ENCODE data around the gene PLAC1.

The PLAC1 gene

DNA sequence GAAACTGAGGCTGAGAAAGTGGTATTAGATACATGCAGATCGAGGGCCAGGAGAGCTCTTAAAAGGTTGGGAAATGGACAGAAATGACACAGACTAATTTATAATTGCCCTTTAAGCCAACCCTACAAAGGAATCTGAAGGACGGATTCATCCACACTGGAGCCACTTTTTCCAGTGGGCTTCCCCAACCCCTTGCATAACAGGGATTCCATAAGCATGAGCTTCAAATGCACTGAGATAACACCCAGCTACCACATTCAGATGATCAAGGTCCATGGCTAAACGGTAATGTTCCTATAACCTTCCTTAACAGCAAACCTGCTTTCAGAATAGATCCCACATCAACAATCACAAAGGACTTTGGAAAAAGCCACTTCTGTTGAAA, 34.2 kb downstream of the PLAC1 start:
- Histone ChIP-seq H3K4me1 (no peaks in the 10 kb centered on the region), H3K4me3 (ENCODE audit: low read depth, low read length) (no peak overlapping the region), H3K9me3 (no peaks in the 10 kb centered on the region), H3K36me3 (no peaks in the 10 kb centered on the region), H3K27me3 (no peaks in the 10 kb centered on the region)
- DNase-seq: no peak
- TF ChIP-seq CTCF (IDR thresholded peaks at IDR 0.05; ENCODE audit: low read depth, low read length): no peak

DNA sequence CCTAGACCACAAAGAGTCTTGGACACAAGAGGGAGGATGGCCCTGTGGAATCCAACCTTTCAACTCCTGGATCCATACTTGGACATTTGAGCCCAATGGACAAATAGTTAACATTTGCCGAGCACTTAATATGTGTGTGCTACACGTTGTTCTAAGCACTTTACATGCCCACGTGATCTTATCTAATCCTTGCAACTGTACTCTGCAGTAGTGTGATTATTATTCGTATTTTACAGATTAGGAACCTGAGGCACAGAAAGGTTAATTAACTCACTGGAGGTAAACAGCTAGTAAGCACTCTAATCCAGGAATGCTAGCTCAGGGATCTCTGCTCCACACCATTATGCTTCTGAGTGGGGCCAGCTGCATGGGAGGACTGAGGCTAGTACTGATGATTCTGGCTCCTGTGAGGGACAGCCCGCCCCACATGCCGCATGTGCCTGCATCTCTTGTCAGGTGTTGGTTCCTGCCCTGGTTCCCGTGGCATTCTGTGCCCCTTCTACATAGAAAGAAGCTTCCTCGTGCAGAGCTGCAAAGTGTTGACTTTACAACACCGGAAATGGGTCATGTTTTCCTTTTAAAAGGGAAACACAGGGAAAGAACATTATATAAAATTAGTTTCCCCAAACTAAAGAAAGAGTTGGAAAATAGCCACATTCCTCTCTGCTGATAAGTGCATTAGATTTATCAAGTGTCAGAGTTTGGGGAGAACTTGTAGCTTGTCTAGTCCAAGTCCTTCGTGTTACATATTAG, 34.8 kb downstream of the PLAC1 start:
- H3K4me1 ChIP-seq: no peaks in the 10 kb centered on the region
- no peaks in the 10 kb centered on the region for H3K9me3 ChIP-seq
- H3K27me3 ChIP-seq: no peaks in the 10 kb centered on the region
- no peak for DNase-seq
- TF ChIP-seq CTCF (IDR thresholded peaks at IDR 0.05; ENCODE audit: low read depth, low read length): no peak
- no peak overlapping the region for H3K4me3 ChIP-seq (ENCODE audit: low read depth, low read length)
- no peaks in the 10 kb centered on the region for H3K36me3 ChIP-seq

DNA sequence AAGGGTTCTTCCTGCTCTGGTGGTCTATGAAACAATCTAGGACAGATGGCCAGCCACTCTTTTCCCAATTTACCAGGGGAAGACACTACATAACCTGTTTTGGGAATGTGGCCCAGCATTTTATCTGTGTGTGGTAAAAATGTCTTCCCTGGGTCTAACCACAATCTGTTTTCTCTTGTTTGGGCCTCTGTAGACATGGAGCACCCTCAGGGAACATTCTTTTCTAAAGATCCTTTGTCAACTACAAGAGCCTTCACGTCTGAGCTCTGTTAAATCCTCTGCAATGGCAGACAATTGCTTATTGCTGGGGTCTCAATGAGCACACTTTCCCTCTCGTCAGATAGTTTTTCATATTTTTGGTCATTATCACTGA, 35.5 kb downstream of the PLAC1 start:
- Histone ChIP-seq H3K4me1 (no peaks in the 10 kb centered on the region), H3K9me3 (no peaks in the 10 kb centered on the region), H3K27me3 (no peaks in the 10 kb centered on the region), H3K36me3 (no peaks in the 10 kb centered on the region), H3K4me3 (ENCODE audit: low read depth, low read length) (no peak overlapping the region)
- no peak for DNase-seq
- TF ChIP-seq CTCF (IDR thresholded peaks at IDR 0.05; ENCODE audit: low read depth, low read length): no peak

DNA sequence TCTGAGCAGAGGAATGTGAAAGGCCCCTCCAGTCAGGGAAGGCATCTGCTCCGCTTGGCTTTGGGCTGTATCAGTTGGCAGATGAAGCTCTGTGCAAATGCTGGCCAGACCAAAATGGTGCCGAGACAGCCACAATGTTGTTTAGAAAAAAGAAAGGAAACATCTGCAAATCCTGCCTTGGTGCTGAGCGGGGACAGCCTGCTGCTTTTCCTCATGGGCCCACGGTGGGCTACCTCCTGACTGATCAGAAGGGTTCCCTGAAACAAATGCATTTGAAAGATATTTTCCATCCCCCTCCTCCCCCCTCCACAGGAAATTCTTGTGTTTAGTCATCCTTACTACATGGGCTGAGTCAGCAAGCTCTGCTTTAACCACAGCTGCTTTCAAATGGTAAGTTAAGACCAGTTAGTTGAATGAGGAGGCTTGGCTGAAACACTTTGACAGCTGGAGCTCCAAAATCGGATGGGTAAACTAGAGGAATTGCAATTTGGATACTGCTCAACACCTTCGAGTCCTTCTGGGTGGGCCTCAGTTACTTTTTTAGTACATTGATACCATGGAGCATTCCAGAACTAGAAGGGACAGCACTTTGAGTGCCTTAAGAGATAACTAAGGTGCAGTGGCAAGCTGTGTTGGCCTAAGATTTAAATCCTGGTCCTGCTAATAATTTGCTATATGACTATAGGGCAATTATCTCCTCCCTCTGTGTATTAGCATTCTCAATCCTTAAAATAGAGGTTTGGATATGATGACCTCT, 36.0 kb downstream of the PLAC1 start:
- no peak for DNase-seq
- Histone ChIP-seq H3K27me3 (no peaks in the 10 kb centered on the region), H3K4me3 (ENCODE audit: low read depth, low read length) (no peak overlapping the region), H3K36me3 (no peaks in the 10 kb centered on the region), H3K9me3 (no peaks in the 10 kb centered on the region), H3K4me1 (no peaks in the 10 kb centered on the region)
- no peak for TF ChIP-seq CTCF (IDR thresholded peaks at IDR 0.05; ENCODE audit: low read depth, low read length)

DNA sequence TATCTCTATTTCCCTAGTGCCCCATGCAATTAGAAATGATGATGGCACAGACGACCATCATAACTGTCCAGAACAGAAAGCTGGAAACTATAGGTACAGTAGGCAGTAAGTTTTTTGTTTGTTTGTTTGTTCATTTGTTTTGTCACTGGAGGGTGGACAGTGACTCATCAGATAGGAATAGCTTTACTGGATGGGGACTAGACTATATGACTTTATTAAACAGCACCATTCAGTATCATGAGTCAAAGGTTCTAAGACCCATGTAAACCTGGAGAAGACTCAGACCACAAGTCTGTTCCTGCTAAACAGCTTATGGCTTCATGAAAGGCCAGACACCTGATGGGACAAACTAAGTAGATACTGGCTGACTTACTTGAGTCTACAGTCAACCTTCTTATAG, 38.4 kb downstream of the PLAC1 start:
- no peak overlapping the region for H3K4me3 ChIP-seq (ENCODE audit: low read depth, low read length)
- H3K36me3 ChIP-seq: no peaks in the 10 kb centered on the region
- no peaks in the 10 kb centered on the region for H3K9me3 ChIP-seq
- TF ChIP-seq CTCF (IDR thresholded peaks at IDR 0.05; ENCODE audit: low read depth, low read length): no peak
- no peaks in the 10 kb centered on the region for H3K4me1 ChIP-seq
- no peaks in the 10 kb centered on the region for H3K27me3 ChIP-seq
- no peak for DNase-seq

- no peaks in the 10 kb centered on the region for H3K36me3 ChIP-seq
- DNase-seq: no peak
- TF ChIP-seq CTCF (IDR thresholded peaks at IDR 0.05; ENCODE audit: low read depth, low read length): no peak
- H3K4me3 ChIP-seq (ENCODE audit: low read depth, low read length): no peak overlapping the region
- no peaks in the 10 kb centered on the region for H3K27me3 ChIP-seq
- H3K4me1 ChIP-seq: no peaks in the 10 kb centered on the region
- H3K9me3 ChIP-seq: no peaks in the 10 kb centered on the region
These were observed 44.9 kb downstream of the PLAC1 start for GRCh38 chrX:134613396-134613795.
